Stimulated activated effector memory CD8-positive, alpha-beta T cell treated with anti-CD3 and anti-CD28 coated beads, Interleukin-12 subunit alpha, Interleukin-12 subunit beta, amount 100 ng/mL, for 72 hours (primary cell): ENCODE measurements around the gene TFAP2A.

Experiments
- ATAC-seq: fragments of 150-1000 bp; cut with Tn5 transposase; 2 replicates; pipeline ENCODE4 v1.10.0; 2021
- DNase-seq, 2 donors: peaks; one replicate each; pipeline ENCODE4 v3.0.0; 2021 to 2022; ENCODE audit warnings: low spot score in 2 of 2
- H3K27ac Mint-ChIP-seq: one replicate; pipeline ENCODE4 v1.8.0; 2022; ENCODE audit warnings: mild to moderate bottlenecking, mixed read lengths
- H3K36me3 Mint-ChIP-seq: one replicate; pipeline ENCODE4 v1.8.0; 2022; ENCODE audit warnings: mild to moderate bottlenecking, mixed read lengths
- H3K4me1 Mint-ChIP-seq: one replicate; pipeline ENCODE4 v1.8.0; 2022; ENCODE audit warnings: mixed read lengths
- H3K4me3 Mint-ChIP-seq: one replicate; pipeline ENCODE4 v1.8.0; 2022; ENCODE audit warnings: mild to moderate bottlenecking, mixed read lengths
- H3K9me3 Mint-ChIP-seq: one replicate; pipeline ENCODE4 v1.8.0; 2022; ENCODE audit warnings: mixed read lengths

Gene TFAP2A

GRCh38 chr6:10401004-10401536 lies 13.8 kb downstream of the TFAP2A start:
- Mint-ChIP-seq H3K27ac (no peak overlapping the region), H3K36me3 (no peaks in the 10 kb centered on the region), H3K4me3 (no peak overlapping the region), H3K9me3 (peaks cover 6% of the 10 kb centered on the region), H3K4me1 (no peaks in the 10 kb centered on the region)
- DNase-seq, result no peak
- ATAC-seq, result no peak

GRCh38 chr6:10400330-10400729 lies 14.5 kb downstream of the TFAP2A start:
- Mint-ChIP-seq H3K36me3 (no peaks in the 10 kb centered on the region), H3K4me3 (no peak overlapping the region)

GRCh38 chr6:10399451-10399850 lies 15.4 kb downstream of the TFAP2A start:
- Mint-ChIP-seq H3K27ac (no peak overlapping the region), H3K9me3 (peaks cover 6% of the 10 kb centered on the region), H3K36me3 (no peaks in the 10 kb centered on the region), H3K4me3 (no peak overlapping the region), H3K4me1 (no peaks in the 10 kb centered on the region)
- no peak for ATAC-seq
- no peak for DNase-seq

More at GRCh38 chr6:10400330-10400729, 14.5 kb downstream of the TFAP2A start:
- peaks cover 6% of the 10 kb centered on the region for H3K9me3 Mint-ChIP-seq
- DNase-seq (no peak), ATAC-seq (no peak)
- H3K4me1 Mint-ChIP-seq, result no peaks in the 10 kb centered on the region
- no peak overlapping the region for H3K27ac Mint-ChIP-seq

GRCh38 chr6:10398446-10399218 lies 16.2 kb downstream of the TFAP2A start:
- H3K27ac Mint-ChIP-seq, result no peak overlapping the region
- peaks cover 6% of the 10 kb centered on the region for H3K9me3 Mint-ChIP-seq
- no peak overlapping the region for H3K4me3 Mint-ChIP-seq
- ATAC-seq, result no peak
- no peak for DNase-seq
- no peaks in the 10 kb centered on the region for H3K36me3 Mint-ChIP-seq
- no peaks in the 10 kb centered on the region for H3K4me1 Mint-ChIP-seq

GRCh38 chr6:10397756-10398445 lies 17.0 kb downstream of the TFAP2A start:
- Mint-ChIP-seq H3K4me1 (no peaks in the 10 kb centered on the region), H3K4me3 (no peak overlapping the region), H3K36me3 (no peaks in the 10 kb centered on the region), H3K9me3 (peaks cover 6% of the 10 kb centered on the region), H3K27ac (no peak overlapping the region)
- ATAC-seq (no peak), DNase-seq (no peak)

- no peak overlapping the region for H3K27ac Mint-ChIP-seq
- ATAC-seq (no peak), DNase-seq (no peak)
- H3K4me1 Mint-ChIP-seq, result no peaks in the 10 kb centered on the region
- H3K9me3 Mint-ChIP-seq, result peaks cover 6% of the 10 kb centered on the region
- H3K4me3 Mint-ChIP-seq, result no peak overlapping the region
- no peaks in the 10 kb centered on the region for H3K36me3 Mint-ChIP-seq
Measured at GRCh38 chr6:10396785-10397184, 18.1 kb downstream of the TFAP2A start.

- no peaks in the 10 kb centered on the region for H3K4me1 Mint-ChIP-seq
- no peak overlapping the region for H3K27ac Mint-ChIP-seq
- no peaks in the 10 kb centered on the region for H3K36me3 Mint-ChIP-seq
- peaks cover 6% of the 10 kb centered on the region for H3K9me3 Mint-ChIP-seq
- no peak for DNase-seq
- no peak overlapping the region for H3K4me3 Mint-ChIP-seq
- ATAC-seq, result no peak
Measured at GRCh38 chr6:10395704-10396546, 18.9 kb downstream of the TFAP2A start.

- DNase-seq, result no peak
- H3K36me3 Mint-ChIP-seq, result no peaks in the 10 kb centered on the region
- no peak for ATAC-seq
- H3K9me3 Mint-ChIP-seq, result peaks cover 3% of the 10 kb centered on the region
- H3K27ac Mint-ChIP-seq, result no peak overlapping the region
- no peaks in the 10 kb centered on the region for H3K4me1 Mint-ChIP-seq
- H3K4me3 Mint-ChIP-seq, result no peak overlapping the region
Measured at GRCh38 chr6:10395171-10395703, 19.6 kb downstream of the TFAP2A start.

GRCh38 chr6:10393544-10394225 lies 21.2 kb downstream of the TFAP2A start:
- peaks cover 4% of the 10 kb centered on the region for H3K9me3 Mint-ChIP-seq
- no peaks in the 10 kb centered on the region for H3K4me1 Mint-ChIP-seq
- H3K36me3 Mint-ChIP-seq, result no peaks in the 10 kb centered on the region
- no peak overlapping the region for H3K4me3 Mint-ChIP-seq
- no peak overlapping the region for H3K27ac Mint-ChIP-seq
- DNase-seq (no peak), ATAC-seq (no peak)

GRCh38 chr6:10391799-10392198 lies 23.1 kb downstream of the TFAP2A start:
- Mint-ChIP-seq H3K9me3 (peaks cover 4% of the 10 kb centered on the region), H3K36me3 (no peaks in the 10 kb centered on the region), H3K27ac (no peak overlapping the region), H3K4me1 (no peaks in the 10 kb centered on the region), H3K4me3 (no peak overlapping the region)
- no peak for DNase-seq
- no peak for ATAC-seq

GRCh38 chr6:10391299-10391630 lies 23.6 kb downstream of the TFAP2A start:
- Mint-ChIP-seq H3K27ac (no peak overlapping the region), H3K9me3 (peaks cover 4% of the 10 kb centered on the region), H3K36me3 (no peaks in the 10 kb centered on the region), H3K4me1 (no peaks in the 10 kb centered on the region), H3K4me3 (no peak overlapping the region)
- DNase-seq (no peak), ATAC-seq (no peak)

GRCh38 chr6:10390495-10391298 lies 24.2 kb downstream of the TFAP2A start:
- Mint-ChIP-seq H3K4me1 (no peaks in the 10 kb centered on the region), H3K36me3 (no peaks in the 10 kb centered on the region), H3K4me3 (no peak overlapping the region), H3K27ac (no peak overlapping the region), H3K9me3 (peaks cover 4% of the 10 kb centered on the region)
- no peak for ATAC-seq
- DNase-seq, result no peak

- Mint-ChIP-seq H3K36me3 (no peaks in the 10 kb centered on the region), H3K4me1 (no peaks in the 10 kb centered on the region), H3K27ac (no peak overlapping the region), H3K4me3 (no peak overlapping the region), H3K9me3 (peaks cover 4% of the 10 kb centered on the region)
- DNase-seq (no peak), ATAC-seq (no peak)
Measured at GRCh38 chr6:10389739-10390494, 25.0 kb downstream of the TFAP2A start.
